Ovary (tissue), 9 donors: ENCODE data around the gene PARD3B. TPM values are rescaled to one million over a fixed set of nuclear protein-coding genes. Genes with fewer than 3 reads are reported as not detected.

Source experiments
- DNase-seq, 5 donors: peaks; one replicate each; pipeline ENCODE4 v3.0.0-alpha.2; 2019 to 2020
- H3K27ac ChIP-seq, 2 donors: fragments of 200-600 bp; one replicate each; pipeline versions ENCODE4 v1.5.1 to v1.8.0; 2019 to 2022
- H3K27me3 ChIP-seq: fragments of 200-600 bp; one replicate; pipeline ENCODE4 v1.8.0; 2022
- H3K36me3 ChIP-seq: fragments of 200-600 bp; sonication (generic); one replicate; pipeline ENCODE4 v1.5.1; 2019
- H3K4me1 ChIP-seq: one replicate; pipeline ENCODE4 v1.8.1; 2013; ENCODE audit warnings: mild to moderate bottlenecking, moderate library complexity; ENCODE audit not compliant: insufficient read depth
- H3K4me3 ChIP-seq: fragments of 200-600 bp; sonication (generic); one replicate; pipeline ENCODE4 v1.5.1; 2017
- H3K9me3 ChIP-seq, 2 donors: fragments of 200-600 bp in 1 of 2; sonication (generic) in 1 of 2; one replicate each; pipeline versions ENCODE4 v1.5.1 to v1.8.1; 2013 to 2019; ENCODE audit warnings: mild to moderate bottlenecking in 1 of 2, moderate library complexity in 1 of 2
- EP300 ChIP-seq: sonication (generic); formaldehyde crosslinking; IDR thresholded peaks from one replicate; pipeline ENCODE4 v1.6.1; 2017; ENCODE audit warnings: antibody characterized with exemption
- POLR2A ChIP-seq: fragments of 450-650 bp; IDR thresholded peaks from one replicate; pipeline ENCODE4 v1.6.1; 2017; ENCODE audit warnings: antibody characterized with exemption, mild to moderate bottlenecking, moderate library complexity
- WGBS, 3 donors: extraction: QIAGEN DNeasy Blood & Tissue Kit in 1 of 3; methylation state at CpG; one replicate each; pipeline versions ENCODE4 v1.1.5 to v1.1.7; 2013 to 2017; 5-methylcytosine and 5-hydroxymethylcytosine counted together
- intact Hi-C, 4 donors: fragments of 100-400 bp; cut with DNase I; formaldehyde crosslinking; loops; one replicate each; pipeline versions ENCODE4 v1.11.0 to v1.15.1; 2022 to 2023
- polyA plus RNA-seq, 2 donors: library from polyadenylated mRNA; stranded (reverse); fragments of 200-250 nt in 1 of 2; fragments of 350-450 nt in 1 of 2; fragmentation: Illumina TruSeq in 1 of 2; extraction: RNeasy Lipid Tissue Mini Kit (QIAGEN cat#74804) in 1 of 2; gene quantifications; one replicate each; pipeline ENCODE4 v1.2.3, GENCODE V29; 2013 to 2014
- total RNA-seq, 7 donors: library from RNA; depleted of rRNA in 2 of 7; stranded (reverse); fragments of >200 nt in 2 of 7; fragmentation: NEBNext Ultra II Directional in 3 of 7; extraction: Animal tissue kit (Norgen Biotek cat#: 25700) in 3 of 7; gene quantifications; one replicate each; pipeline versions ENCODE4 v1.1.0 to v1.2.4, GENCODE V29; 2016 to 2023
- TF ChIP-seq, protein P1 (sequence below), 3 donors: fragments of 450-650 bp in 2 of 3; fragments of 200-600 bp in 1 of 3; IDR thresholded peaks; one replicate each; pipeline versions ENCODE4 v1.5.1 to v1.8.0; 2016 to 2022; ENCODE audit warnings: antibody characterized with exemption in 3 of 3, mild to moderate bottlenecking in 1 of 3
- donor health status: DM: no; HTN: no; CAD: no; lungs with moderate emphysema.
- donor health status: DM: no; HTN: no; CAD: no.
- donor health status: Bipolar disorder and iron deficiency.
- donor health status: DM: yes; HTN: yes; CAD: no.
- donor health status: DM: no; HTN: no; CAD: no.
- donor health status: DM: yes; HTN: yes; CAD: no.

Gene PARD3B
- total and polyA plus RNA-seq, 9 donors = 8.2 to 46.6 (median 28.7) TPM

DNA sequence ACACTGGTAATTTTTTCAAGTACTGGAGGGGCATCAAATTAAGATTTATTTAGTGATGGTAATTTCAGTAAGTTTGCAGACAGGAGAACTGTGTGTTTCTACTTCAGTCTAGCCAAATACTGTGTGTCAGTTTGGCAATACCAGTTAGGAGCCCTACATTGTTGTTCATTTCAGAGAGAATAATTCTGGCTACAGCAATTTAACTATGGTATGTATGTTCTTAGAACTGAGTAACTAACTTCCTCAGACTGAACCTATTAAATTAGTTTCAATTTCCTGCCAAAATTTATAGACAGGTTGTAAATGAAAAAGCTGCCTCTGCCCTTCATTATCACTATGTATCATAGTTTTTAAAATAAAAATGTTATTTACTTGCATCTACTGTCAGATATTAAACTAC is 332.4 kb downstream of the PARD3B start:
- H3K27ac ChIP-seq = no peak overlapping the region
- H3K27me3 ChIP-seq = no peaks in the 10 kb centered on the region
- TF ChIP-seq, protein P1, sequence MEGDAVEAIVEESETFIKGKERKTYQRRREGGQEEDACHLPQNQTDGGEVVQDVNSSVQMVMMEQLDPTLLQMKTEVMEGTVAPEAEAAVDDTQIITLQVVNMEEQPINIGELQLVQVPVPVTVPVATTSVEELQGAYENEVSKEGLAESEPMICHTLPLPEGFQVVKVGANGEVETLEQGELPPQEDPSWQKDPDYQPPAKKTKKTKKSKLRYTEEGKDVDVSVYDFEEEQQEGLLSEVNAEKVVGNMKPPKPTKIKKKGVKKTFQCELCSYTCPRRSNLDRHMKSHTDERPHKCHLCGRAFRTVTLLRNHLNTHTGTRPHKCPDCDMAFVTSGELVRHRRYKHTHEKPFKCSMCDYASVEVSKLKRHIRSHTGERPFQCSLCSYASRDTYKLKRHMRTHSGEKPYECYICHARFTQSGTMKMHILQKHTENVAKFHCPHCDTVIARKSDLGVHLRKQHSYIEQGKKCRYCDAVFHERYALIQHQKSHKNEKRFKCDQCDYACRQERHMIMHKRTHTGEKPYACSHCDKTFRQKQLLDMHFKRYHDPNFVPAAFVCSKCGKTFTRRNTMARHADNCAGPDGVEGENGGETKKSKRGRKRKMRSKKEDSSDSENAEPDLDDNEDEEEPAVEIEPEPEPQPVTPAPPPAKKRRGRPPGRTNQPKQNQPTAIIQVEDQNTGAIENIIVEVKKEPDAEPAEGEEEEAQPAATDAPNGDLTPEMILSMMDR (IDR thresholded peaks at IDR 0.05) = no peak
- TF ChIP-seq POLR2A (no peak), EP300 (no peak)
- no peak for DNase-seq
- no peaks in the 10 kb centered on the region for H3K9me3 ChIP-seq
- no peak overlapping the region for H3K4me3 ChIP-seq
- no peaks in the 10 kb centered on the region for H3K4me1 ChIP-seq
- no peaks in the 10 kb centered on the region for H3K36me3 ChIP-seq
- intact Hi-C loops = no loop called here

GRCh38 chr2:204880928-204881327 is 335.7 kb downstream of the PARD3B start:
- Histone ChIP-seq H3K27me3 (no peaks in the 10 kb centered on the region), H3K4me3 (no peak overlapping the region), H3K27ac (no peak overlapping the region), H3K36me3 (no peaks in the 10 kb centered on the region), H3K4me1 (no peaks in the 10 kb centered on the region), H3K9me3 (no peaks in the 10 kb centered on the region)
- TF ChIP-seq EP300 (no peak), POLR2A (no peak)
- TF ChIP-seq, protein P1 (IDR thresholded peaks at IDR 0.05) = no peak
- WGBS, 3 donors = 98% methylated on average over 3 of the region's 3 CpGs
- DNase-seq = no peak
- intact Hi-C loops = no loop called here

DNA sequence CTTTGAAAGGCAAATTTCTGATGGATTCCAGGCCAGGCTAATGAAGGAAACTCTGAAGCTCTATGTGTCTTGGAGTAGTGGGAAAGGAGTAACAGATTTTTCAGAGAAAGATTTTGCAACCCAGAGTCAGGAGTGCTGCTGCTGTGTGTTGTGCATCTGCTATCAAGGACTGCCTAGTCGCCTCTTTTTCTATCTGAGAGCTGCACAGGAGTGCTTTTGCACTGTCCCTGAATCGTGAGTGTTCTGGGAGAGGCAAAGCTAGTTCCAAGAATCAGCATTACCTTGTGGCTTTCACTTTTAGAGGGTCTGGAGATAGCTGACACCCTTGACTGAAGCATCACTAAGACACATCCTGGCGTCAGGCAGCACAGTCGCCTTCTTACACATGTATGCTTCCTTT is 336.4 kb downstream of the PARD3B start:
- 74 to 79% (median 75%) methylated on average over 4 of the region's 4 CpGs for WGBS, 3 donors
- intact Hi-C loops = no loop called here

GRCh38 chr2:204885747-204886146 is 340.5 kb downstream of the PARD3B start:
- no peak for DNase-seq
- intact Hi-C loops = no loop called here

More for the DNA sequence above, 336.4 kb downstream of the PARD3B start:
- no peaks in the 10 kb centered on the region for H3K4me1 ChIP-seq
- no peaks in the 10 kb centered on the region for H3K9me3 ChIP-seq
- no peak overlapping the region for H3K27ac ChIP-seq
- H3K27me3 ChIP-seq = no peaks in the 10 kb centered on the region
- DNase-seq = no peak
- TF ChIP-seq, protein P1 (IDR thresholded peaks at IDR 0.05) = no peak
- H3K4me3 ChIP-seq = no peak overlapping the region
- no peaks in the 10 kb centered on the region for H3K36me3 ChIP-seq

More at GRCh38 chr2:204885747-204886146, 340.5 kb downstream of the PARD3B start:
- Histone ChIP-seq H3K27me3 (no peaks in the 10 kb centered on the region), H3K27ac (no peak overlapping the region), H3K9me3 (no peaks in the 10 kb centered on the region), H3K4me1 (no peaks in the 10 kb centered on the region), H3K4me3 (no peak overlapping the region), H3K36me3 (no peaks in the 10 kb centered on the region)
- TF ChIP-seq POLR2A = no peak
- TF ChIP-seq, protein P1 (IDR thresholded peaks at IDR 0.05) = no peak
- no peak for TF ChIP-seq EP300
- 60 to 80% (median 70%) methylated on average over 2 of the region's 2 CpGs for WGBS, 3 donors
